Stimulated activated CD8-positive, alpha-beta memory T cell treated with anti-CD3 and anti-CD28 coated beads, Interleukin-12 subunit alpha, Interleukin-12 subunit beta, amount 100 ng/mL, for 4 hours (primary cell): ENCODE results near the gene MATR3.

Source experiments
- DNase-seq: peaks from one replicate; pipeline ENCODE4 v3.0.0-alpha.2; 2020; ENCODE audit warnings: low read depth

The MATR3 gene

DNA sequence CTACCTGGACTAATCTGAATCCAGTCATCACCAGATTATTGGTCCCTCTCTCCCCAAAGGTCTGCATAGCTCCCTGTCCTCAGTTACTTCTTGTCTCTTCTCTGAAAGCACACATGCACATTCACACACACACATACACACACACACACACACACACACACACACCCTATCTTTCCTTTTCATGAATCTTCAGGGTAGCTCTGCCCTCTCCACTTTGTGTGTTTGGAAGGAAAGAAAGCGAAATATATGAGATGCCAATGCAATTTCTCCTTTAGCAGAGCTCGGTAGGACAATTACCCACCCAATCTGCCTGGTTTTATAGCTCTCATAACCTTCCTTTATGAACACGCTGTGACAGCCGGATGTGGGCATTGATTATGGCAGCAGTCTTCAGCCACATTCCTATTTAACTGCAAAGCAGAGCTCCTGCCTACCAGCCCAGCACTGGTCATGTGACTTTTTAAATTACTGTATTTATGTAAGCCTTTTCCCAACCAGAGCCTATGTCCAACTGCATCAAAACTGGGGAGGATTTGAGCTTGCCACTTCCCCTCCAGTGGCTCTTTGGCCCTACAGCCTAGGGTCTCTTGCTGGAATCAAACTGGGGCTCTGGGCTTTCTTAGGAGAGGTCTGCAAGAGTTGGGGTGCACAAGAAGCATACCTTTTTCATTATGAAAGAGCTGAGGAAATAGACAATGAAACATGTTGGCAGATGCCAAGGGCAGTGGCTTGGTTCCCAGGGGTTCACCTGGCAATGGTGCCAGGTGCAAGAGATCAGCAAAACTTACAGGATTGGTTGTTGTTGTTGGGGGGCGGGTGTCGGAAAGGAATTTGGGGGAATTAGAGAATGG lies 20.8 kb upstream of the MATR3 start:
- no peak for DNase-seq

DNA sequence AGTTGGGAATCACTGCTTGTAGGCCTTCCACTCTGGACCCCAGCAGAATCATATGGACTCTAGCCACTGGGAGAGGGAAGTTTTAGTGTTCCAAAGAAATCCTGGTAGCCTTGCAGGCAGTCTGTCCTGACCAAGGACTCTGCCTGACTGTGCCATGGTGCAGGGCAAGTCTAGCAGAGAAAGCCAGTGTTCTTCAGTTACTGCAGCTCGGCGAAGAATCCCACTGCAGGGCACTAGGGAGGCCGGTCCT lies 20.3 kb upstream of the MATR3 start:
- DNase-seq = no peak

DNA sequence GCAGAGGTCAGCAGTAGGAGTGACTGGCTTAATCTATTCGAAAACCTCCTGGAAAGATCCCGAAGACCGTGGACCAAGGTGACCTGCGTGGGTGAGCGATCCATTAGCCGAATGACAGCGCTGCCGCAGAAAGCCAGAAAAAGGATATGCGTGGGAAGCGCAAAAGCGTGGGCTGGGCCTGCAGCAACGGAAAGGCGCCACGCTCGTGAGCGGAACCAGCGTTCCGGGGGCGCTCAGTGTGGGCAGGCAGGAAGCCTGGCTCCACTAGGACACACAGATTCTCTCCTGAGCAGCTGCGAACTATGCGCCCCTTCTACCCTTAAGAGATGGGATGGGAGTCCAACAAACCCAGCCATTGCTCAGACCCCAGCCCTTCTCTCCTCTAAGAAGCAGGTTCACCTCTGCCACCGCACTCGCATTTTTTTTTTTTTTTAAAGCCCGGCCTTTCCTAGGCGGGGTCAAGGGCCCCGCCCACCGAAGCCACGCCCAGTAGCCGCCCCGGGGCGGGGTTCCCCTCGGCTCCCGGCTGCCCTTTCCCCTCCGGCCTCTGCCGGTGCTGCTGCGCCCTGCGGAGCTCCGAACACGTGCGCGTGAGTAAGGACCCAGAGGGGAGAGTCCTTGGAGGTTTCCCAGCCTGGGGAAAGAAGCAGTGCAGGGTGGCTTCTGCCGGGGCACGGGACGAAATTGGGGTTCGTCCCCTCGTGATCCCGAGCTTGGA lies 19.8 kb upstream of the MATR3 start:
- DNase-seq = peak; percentile 79

DNA sequence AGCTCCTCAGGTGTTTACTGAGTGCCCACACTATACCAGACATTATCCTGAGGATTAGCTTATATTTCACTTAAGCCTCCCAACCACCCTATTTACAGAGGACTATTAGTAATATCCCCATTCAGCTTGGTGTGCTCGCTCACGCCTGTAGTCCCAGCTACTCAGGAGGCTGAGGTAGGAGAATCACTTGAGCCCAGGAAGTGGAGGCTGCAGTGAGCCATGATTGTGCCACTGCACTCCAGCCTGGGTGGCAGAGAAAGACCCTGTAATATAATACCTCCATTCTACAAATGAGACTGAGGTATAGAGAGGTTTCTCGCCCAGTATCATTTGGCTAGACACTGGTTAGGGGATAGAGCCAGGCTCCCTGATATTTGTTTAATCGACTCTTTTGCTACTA lies 18.0 kb upstream of the MATR3 start:
- no peak for DNase-seq

DNA sequence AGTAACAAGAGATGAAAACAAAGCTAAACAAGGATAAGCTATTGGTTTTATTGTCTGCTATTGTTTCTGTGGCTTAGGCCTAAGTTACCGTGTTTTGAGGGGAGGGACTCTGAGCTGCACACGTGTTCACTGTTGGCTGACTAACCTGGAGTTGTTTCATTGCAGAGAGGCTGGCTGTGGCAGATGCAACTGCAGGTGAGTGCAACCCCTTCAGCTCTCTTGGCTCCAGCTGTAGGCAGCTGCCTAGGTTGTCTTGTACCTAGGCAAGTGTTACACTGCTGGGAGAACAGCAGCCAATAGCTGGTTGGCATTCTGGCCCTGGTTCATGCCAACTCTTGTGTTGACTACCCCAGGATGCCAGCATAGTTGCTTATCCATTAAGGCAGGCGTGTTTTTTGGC lies 17.6 kb upstream of the MATR3 start:
- no peak for DNase-seq

DNA sequence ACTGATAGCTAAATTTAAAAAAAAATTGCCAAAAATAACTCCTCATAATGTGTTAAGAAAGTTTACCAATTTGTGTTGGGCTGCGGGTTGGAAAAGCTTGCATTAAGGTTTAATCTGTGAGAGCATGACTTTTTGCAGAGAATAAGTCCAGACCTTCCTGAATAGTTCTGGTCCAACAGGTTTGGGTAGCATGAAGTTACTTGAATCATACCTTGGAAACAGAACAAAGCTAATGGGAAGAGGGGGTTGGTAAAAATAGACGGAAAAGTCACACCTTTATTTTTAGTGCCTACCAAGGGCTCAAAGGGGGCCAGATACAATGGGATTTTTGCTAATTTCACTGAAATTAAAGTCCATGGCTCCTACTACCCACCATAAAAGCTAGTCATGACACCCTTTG lies 17.1 kb upstream of the MATR3 start:
- no peak for DNase-seq

DNA sequence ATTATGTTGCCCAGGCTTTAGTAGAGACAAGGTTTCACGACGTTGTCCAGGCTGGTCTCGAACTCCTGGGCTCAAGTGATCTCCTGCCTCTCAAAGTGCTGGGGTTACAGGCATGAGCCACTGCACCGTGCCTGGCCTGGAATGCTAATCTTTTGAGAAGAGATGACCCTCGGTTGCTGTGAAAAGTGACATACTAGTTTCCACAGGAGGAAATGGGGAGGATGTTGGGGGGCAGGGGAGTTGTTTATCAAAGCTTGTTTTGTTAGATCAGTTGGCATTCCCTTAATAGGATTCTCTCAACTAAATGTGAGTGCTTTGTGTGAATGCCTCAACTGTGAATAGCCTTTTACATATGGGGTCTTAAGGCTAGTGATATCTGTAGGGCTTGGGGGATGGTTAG lies 16.4 kb upstream of the MATR3 start:
- DNase-seq = no peak

DNA sequence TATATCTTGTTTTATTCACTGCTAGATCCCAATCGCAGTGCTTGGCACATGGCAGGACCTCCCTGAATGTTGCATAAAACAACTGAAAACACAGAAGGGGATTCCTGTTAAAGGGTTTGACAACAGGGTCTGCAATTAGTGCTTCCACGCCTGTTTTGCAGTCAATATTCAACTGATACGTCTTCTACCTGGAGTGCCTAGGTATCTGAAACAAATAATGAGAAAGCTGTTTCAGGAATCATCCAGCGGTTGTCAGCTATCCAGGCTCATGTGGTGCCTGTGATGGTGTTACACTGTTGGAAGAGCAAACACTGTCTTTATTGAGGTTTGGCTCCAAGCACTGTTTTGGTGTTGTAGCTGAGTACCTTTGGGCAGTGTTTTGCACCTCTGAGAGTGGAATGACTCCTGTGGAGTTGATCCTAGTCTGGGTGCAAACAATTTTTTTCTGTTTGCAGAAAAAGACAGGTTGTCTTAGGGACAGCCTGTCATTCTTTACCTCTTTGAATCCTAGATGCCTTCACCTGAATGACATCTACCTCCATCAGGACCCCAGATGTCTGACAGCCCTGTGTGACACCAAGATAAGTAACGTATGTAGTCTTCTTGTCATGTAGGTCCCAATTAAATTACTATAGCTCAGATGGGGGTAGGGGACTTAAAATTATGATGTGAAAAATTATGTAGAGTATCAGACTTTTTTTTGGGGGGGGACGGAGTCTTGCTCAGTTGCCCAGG lies 14.8 kb upstream of the MATR3 start:
- no peak for DNase-seq

DNA sequence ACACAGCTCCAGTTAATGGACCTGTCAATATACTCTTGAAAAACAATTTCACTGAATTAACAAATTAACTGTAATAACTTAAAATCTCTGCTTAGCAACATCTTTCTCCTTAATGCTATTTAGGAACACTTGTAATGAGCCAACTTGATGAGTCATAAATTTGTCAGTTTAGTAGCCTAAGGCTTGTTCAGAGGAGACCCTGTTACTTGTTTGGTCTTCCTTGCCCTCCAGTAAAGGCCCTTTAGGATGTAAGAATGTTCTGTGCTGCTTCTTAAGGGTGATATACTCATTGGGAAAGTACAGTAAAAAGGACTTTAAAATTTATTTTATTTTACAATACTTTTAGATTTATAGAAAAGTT lies 11.4 kb upstream of the MATR3 start:
- no peak for DNase-seq

DNA sequence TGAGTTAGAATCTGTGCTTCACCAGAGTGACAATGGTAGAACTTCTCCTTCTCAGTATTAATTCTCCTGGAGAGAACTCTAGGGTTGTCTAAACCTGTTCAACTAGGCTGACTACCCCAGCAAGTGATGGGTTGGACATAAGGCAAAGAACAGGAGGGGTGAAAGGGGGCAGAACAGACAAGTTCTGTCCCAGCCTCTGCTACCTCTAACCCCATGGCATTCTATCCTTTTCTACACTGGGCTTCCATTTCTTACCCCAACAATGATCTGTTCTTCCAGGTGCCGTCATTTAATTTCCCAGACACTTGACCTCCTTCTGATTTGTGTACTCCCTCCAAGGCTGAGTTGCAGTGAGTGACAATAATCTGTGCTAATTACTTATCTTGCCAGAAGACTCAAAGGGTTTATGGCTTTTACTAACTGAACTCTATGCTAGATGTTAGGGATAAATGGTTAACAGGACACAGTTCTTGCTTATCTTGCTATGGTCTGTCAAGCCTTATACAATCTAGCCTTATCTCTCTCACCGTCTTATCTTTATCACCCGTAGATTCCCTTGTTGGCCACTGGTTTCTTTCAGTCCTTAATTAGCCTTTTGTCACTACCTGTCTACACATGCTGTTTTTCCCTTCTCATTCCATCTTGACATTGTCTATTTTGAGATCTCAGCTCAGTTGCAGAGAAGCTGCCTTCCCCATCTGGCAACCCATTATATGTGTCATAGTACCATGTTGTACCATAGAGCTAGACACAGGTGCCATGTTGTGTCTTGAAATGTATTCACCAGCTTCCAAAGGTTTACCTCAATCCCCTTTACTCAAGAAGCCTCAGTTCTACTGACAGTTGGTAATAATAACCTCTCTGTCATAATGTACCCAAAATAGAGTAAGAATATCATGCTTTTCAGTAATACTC lies 10.0 kb upstream of the MATR3 start:
- DNase-seq = no peak

DNA sequence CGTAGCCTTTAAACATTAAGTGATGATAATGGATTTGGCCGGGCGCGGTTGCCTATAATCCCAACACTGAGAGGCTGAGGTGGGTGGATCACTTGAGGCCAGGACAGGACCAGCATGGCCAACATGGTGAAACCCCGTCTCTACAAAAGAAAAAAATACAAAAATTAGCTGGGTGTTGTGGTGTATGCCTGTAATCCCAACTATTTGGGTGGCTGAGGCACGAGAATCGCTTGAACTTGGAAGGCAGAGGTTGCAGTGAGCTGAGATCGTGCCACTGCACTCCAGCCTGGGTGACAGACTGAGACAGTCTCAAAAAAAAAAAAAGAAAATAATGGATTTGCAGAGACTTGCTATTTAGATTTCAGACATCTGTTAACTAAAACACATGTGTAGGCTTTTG lies 9.2 kb upstream of the MATR3 start:
- DNase-seq = no peak

DNA sequence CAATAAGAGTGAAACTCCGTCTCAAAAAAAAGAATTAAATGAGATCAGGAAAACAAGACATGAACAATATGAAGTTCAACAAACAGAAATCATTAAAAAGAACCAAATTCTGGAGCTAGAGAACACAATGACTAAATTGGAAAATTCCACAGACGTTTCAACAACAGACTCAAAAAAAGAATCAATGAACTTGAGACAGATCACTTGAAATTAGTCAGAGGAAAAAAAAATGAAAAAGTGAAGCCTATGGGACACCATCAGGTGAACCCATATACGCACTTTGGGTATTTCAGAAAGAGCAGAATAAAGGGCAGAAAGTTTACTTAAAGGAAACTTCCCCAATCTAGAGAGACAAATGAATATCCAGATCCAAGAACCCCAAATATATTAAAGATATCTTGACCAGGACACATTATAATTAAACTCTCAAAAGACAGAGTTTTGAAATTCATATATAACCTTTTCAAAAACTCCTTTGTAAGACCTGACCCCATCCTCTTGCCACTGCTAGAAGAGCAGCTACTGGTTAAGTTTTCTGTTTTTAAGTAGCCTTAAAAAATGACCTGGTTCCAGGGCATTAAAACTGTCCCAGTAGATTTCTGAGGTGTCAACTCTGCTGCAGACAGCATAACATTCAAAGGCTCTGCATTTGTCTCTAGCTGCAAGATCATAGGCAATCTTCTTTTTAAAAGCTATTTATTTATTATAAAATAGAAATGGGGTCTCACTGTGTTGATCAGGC lies 7.7 kb upstream of the MATR3 start:
- no peak for DNase-seq

DNA sequence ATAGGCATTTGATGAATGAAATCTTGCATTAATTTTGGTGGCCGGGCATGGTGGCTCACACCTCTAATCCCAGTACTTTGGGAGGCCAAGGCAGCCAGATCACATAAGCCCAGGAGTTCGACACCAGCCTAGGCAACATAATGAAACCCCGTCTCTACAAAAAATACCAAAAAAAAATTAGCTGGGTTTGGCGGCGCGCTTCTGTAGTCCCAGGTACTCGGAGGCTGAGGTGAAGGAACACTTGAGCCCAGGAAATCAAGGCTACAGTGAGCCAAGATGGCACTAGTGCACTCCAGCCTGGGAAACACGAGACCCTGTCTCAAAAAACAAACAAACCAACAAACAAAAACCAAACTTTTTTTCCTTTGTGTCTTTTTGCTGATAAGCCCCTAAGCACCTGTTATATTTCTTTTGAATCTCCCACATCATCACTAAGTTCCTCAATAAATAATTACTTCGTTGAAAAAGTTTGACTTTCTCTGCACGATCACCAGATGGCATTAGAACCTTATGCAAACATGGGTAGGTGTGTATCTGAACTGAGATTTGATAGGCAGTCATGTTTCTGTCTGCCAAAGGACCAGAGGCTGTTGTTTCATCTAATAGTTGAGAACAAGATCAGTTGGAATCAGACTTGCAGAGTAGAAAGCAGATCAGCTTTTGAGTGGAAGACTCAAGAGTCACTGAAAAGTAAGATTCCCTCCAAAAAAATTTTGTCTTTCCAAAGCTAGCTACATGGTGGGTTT lies 5.5 kb upstream of the MATR3 start:
- DNase-seq = no peak

DNA sequence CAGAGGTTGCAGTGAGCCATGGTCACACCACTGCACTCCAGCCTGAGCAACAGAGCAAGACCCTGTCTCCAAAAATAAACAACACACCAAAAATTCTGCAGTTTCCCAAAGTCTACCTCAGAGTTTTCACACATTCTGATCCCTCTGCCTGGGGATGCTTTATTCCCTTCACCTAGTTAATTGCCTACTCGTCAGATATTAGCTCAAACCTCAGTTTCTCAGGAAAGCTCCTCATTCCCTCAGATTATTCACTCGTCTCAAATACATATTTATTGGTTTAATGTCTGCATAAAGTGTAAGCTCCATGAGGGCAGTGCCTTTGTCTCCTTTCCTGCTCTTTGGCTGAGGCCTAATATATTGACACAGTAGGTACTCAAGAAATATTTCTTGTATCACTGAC lies 2.5 kb upstream of the MATR3 start:
- no peak for DNase-seq

DNA sequence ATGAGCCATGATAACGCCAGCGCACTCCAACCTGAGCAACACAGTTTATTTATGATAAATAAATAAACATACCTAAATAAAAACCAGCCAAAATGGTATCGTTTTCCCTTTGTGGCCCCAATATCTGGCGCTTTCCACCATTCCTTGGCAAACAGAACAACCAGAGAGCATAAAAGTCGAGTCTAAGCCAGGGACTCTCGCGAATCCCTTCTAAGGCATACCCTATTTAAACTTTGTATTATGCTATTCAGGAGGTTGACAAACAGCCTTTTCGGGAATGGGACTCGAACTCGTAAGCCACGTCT lies 386 bp upstream of the MATR3 start:
- DNase-seq = no peak

DNA sequence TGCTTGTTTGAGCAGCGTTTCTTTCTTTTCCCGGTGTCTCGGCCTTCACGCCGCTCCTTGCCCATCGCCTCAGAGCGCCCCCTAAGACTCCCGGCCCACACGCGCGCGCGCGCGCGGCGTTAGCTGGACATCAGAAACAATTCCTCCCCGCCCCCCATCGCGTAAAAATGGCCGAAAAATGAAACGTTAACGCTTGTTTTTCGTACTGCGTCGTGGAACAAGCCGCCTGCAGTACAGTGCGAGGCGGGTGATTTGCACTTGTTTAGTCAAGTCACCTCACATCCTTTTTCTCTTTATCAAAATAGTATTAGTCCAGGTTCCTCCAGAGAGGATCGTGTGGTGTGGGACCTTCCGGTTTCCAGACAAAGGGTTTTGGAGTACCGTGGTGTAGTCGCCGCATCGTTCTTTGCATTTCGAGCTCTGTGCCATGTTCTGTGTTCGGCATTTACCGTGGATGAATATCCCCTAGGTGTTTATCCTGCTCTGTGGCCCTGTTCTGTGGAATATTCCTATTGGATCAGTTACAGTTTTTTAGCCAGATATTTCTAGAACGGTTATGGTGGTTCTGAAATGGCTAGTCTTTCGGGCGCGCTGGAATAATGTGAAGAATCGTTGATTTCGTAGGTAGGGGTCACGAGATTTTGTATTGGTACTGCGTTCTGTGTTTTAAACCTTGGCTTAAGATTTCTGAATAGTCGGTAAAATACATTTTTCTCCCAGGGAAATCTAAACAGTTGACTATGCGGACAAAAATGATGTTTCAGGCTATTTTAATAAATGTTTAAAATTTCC lies 1.0 kb downstream of the MATR3 start:
- DNase-seq = peak; percentile 32

DNA sequence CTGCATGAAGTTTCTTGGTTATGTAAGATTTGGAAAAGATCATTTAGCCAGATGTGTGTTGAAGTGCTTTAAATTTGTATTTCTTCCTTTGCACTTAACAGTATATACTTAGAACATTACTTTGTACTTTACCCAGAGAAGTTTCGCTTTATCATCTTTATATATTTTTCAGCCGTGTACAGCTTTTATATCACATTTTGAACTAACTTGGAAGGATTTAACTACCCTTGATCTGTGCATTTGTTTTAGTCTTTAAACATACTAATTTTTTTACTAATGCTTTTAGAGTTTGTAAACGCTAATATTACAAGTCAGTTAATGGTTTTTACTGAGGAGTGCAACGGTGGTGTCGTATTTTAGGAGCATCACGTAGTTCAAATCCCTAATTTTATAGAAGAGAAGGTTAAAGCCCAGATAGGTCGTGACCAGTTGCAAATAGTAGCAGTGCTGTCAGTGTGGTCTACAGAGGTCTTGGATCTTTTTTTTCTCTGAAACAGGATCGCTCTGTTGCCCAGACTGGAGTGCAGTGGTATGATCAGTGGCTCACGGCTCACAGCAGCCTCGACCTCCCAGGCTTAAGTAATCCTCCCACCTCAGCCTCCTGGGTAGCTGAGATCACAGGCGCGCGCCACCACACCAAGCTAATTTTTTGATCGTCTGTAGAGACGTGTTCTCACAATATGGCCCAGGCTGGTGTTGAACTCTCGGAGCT lies 2.0 kb downstream of the MATR3 start:
- no peak for DNase-seq

DNA sequence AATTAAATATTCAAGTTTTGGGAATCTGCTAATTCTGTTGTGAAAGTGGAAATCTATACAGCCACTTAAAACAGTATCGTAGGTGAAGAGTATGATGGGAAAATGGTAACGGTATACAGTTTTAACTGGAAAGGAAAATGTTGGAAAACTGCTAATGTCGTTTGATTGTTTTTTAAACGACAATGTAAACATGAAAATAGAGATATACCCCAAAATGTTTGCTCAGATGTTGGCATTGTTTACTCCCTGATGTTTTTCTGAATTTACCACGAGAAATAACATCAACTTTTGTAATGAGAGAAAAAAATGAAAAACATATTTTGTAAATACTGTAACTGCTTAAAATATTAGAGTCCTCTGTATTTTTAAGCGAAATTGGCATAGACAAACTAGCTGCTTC lies 2.7 kb downstream of the MATR3 start:
- no peak for DNase-seq

DNA sequence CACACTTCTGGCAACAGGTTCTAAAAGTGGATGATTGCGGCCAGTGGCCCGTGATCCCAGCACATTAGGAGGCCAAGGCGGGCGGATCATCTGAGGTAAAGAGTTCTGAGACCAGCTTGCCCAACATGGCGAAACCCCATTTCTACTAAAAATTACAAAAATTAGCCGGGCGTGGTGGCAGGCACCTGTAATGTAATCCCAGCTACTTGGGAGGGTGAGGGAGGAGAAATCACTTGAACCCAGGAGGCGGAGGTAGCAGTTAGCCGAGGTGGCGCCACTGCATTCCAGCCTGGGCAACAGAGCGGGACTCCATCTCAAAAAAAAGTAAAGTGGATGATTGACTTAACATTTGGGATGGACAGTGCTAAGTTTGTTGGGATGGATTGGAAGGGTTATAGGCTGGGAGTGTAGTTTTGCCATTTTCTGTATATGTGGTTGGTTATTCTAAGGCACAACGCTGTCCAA lies 3.4 kb downstream of the MATR3 start:
- DNase-seq = no peak
